DMS153 treated with DMSO at 0.1 percent for 48 hours (cell line): ENCODE measurements around the gene ZNF644.

Source experiments
- DNase-seq: peaks from one replicate; lab custom pipeline; 2025; ENCODE audit not compliant: unreplicated experiment; lab: John Stamatoyannopoulos, UW

The ZNF644 gene

GRCh38 chr1:90989302-90989701 is 32.5 kb downstream of the ZNF644 start:
- no peak for DNase-seq

DNA sequence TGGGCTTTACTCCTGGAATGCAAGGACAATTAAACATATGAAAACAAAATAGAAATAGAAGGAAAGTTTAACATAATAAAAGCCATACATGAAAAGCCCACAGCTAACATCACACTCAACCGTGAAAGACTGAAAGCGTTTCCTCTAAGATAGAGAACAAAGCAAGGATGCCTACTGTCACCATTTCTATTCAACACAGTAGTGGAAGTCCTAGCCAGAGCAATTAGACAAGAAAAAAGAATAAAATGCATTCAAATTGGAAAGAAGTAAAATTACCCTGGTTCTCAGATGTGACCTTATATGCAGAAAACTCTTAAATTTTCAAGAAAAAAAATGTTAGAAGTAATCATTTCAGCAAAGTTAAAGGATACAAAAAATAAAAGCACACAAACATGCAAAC is 34.0 kb downstream of the ZNF644 start:
- DNase-seq = no peak

DNA sequence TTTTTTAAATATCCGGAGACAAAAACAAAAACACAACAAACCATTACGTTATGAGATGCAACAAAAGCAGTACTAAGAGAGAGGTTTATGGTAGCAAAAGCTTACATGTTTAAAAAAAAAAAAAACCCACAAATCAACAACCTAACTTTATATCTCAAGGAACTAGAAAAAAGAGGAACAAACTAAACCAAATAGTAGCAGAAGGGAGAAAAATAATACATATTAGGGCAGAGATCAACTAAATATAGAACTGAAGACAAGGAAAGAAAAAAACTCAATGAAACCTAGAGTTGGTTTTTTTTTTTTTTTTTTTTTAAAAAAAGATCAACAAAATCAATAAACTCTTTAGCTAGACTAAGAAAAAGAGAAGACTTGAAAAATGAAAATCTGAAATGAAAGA is 34.9 kb downstream of the ZNF644 start:
- no peak for DNase-seq

DNA sequence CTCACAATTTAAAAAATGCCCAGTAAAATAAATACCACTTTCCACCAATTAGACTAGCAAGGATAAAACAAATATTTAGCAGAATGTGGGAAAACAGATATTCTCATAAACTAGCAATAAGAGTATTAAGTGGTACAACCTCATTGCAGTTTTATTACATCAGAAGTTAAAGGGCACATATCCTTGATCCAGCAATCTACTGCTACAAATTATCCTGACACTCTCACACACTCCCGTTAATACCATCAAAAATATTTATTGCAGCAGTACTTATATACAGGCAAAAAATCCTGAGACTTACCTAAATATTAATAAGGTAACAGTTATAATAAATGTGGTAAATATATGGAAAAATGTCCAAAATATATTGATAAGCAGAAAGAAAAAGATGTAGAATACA is 44.3 kb downstream of the ZNF644 start:
- DNase-seq = no peak

DNA sequence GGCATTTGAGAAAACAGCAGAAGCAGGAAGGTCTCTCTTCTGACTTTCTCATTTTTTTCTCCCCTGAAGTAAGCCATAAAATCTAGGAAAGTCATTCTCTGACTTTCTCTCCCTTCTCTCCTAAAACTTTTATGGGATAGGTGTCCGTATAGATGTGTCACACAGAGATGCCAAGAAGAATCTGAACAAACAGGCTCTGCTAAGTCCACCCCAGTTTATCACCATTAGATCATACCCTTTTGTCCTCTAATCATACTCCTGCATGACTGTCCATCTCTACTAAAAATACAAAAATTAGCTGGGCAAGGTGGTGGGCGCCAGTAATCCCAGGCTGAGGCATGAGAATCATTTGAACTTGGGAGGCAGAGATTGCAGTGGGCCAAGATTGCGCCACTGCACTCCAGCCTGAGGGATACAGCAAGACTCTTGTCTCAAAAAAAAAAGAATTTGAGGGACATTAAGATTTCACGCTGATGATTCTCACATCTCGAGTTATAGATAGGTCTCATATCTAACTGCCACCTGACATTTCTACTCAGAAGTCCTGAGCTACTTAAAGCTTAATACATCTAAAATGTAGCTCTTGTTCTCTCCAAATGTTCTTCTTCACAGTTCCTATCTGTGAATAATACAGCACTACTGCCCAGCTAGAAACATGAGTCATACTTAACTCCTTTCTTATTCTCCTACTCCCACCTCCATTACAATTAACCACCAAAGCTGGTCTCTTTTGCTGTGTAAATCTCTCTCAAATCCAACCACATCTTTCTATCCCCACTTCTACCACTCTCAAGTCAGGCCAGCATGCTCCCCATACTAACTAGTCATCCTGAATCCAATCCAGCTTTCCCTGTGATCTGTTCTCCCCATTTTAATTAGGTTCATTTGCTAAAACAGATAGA is 47.7 kb downstream of the ZNF644 start:
- DNase-seq = no peak

DNA sequence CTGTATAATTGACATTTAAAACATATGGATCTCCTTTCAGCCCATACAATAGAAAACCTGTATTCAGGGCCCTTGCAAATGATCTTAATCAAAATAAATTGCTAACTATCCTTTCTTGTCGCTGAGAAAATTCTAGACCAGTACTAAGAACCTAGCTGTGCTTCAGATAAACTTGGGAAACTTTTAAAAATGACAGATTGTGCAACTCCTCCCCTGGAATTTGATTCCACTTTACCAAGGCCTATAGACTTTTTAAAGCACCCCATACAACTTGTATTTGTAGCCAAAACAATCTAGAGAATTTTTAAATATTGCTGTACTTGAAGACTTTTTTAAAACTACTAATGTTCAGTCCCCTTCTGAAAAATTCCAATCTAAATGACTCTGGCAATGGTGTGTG is 51.6 kb downstream of the ZNF644 start:
- no peak for DNase-seq

GRCh38 chr1:90969241-90969640 is 52.6 kb downstream of the ZNF644 start:
- no peak for DNase-seq

DNA sequence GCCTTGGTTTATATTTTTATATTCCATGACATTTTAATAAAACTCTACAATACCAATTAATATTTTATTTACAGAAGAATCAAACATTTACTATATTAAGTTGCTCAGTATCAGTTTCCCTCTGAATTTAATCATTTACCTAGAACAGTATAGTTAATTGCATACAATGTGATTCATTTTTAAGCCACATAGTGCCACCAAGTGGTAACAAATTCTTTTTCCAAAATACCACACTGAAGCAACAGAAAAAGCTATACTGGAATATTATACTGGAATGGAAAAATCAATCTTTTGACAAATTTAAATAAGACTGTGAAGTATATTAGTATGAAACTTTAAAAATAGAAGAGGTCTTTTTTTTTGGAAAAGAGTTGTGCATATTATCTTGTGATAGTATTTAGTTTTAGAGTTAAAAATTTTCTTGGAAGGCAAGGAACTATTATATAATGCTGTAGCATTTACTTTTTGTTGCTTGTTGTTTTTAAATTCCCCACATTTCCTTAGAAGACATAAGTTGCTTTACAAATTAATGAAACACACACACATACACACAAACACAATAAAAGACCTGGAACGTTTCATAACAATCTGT is 57.3 kb downstream of the ZNF644 start:
- no peak for DNase-seq

- DNase-seq = no peak
These were observed 58.2 kb downstream of the ZNF644 start for GRCh38 chr1:90963651-90964050.

GRCh38 chr1:90963236-90963635 is 58.6 kb downstream of the ZNF644 start:
- no peak for DNase-seq

DNA sequence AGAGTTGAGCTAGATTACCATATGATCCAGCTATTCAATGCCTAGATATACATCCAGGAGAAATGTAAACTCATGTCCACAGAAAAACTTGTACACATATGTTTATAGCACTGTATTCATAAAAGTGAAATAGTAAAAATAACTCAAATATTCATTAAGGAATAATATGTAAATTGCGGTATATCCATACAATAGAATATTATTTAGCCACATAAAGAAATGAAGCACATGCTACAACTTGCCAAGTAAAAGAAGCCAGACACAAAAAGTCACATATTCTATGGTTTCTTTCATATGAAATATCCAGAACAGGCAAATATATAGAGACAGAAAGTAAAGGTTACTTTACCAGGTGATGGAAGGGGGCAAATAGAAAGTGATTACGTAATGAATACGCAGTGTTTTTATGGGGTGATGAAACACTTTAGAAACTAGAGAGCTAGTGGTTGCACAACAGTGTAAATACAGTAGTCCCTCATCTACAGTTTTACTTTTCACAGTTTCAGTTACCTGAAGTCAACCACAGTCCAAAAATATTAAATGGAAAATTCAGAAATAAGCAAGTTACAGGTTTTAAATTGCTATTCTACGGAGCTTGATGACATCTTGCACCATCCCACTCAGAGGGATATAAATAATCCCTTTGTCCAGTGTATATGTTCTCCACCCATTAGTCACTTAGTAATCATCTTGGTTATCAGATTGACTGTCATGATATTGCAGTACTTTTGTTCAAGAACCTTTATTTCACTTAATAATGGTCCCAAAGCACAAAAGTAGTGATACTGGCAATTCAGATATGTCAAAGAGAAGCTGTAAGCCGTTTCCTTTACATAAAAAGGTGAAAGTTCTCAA is 62.3 kb downstream of the ZNF644 start:
- no peak for DNase-seq

DNA sequence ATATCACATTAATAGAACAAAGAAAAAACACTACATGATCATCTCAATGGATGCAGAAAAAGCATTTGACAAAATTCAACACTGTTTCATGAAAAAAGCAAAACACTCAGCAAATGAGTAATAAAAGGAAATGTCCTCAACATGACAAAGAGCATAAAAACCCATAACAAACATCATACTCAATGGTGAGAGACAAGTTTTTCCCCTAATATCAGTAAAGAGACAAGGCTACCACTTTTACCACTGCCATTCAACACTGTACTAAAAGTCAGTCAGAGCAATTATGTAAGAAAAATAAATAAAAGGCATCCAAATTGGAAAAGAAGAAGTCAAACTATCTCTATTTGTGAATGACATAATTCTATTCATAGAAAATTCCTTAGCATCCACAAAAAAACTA is 64.3 kb downstream of the ZNF644 start:
- no peak for DNase-seq

- DNase-seq = no peak
These were observed 66.1 kb downstream of the ZNF644 start for GRCh38 chr1:90955769-90956168.

DNA sequence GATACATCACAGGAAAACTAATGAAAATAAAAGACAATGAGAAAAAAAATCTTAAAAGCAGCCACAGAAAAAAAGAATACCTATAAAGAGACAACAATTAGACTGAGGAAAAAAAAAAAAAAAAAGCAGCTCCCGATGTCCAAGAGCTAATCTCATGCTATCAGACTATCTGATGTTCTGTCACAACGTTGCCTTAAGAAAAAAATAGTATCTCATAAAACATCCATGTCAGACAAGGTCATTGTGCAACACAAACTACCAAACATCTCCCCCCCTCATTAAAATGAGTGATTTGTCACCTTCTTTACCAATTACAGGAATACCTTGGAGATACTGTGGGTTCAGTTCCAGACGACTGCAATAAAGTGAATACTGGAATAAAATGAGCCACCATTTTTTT is 68.9 kb downstream of the ZNF644 start:
- DNase-seq = no peak

- DNase-seq = no peak
These were observed 70.8 kb downstream of the ZNF644 start for GRCh38 chr1:90951009-90951408.

DNA sequence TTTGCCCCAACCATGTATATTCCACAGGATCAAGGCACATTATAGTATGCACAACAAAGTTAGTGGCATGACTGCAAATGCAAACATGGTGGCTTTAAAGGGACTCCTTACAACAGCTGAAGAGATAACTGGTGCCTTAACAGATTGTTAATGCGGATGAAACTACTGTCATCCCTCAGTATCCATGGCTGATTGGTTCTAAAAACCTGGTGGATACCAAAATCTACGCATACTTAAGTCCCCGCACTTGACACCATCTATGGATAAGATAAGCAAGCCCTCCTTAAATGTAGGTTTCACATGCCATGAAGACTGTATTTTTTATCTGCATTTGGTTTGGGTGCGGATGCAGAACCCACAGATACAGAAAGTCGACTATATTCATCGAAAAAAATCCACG is 73.5 kb downstream of the ZNF644 start:
- DNase-seq = no peak

DNA sequence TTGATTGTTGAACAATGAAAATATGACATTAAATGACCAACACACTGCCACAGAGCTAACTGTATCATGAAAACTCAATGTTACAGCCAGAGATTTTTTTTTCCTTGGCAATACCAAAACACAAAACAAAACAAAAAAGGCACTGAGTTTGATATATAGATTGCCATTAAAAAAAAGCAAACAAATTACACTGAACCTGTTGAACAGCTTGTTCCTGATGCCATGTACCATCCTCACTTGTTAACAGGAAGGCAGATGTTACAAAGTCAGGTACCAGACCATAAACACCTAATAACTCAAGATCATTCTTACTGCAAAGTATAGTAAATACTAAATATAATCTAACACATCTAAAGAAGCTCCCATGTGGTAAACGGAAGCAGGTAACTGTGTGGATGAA is 75.2 kb downstream of the ZNF644 start:
- DNase-seq = no peak

- no peak for DNase-seq
These were observed 76.5 kb downstream of the ZNF644 start for GRCh38 chr1:90945287-90945686.

GRCh38 chr1:90943966-90944365 is 77.9 kb downstream of the ZNF644 start:
- DNase-seq = no peak

DNA sequence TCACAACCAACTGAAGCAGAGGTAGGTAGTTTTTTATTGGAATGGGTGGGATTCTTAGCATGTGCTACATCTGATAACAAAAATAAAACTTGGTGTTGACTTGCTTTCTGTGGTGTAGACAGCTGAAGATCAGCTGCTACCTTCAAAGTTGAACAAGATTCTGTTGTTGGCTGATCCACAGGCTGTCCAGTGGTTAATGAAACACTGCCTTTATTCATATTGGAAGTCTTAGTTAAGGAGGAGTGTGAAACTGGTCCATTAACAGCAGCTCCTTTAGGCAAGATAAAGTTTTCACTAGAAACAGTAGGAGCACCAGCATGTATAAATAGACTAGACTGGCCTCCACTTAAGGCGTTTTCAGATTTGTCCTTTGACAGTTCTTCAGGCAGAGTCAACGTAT is 81.1 kb downstream of the ZNF644 start:
- DNase-seq = no peak

- DNase-seq = no peak
These were observed 85.1 kb downstream of the ZNF644 start for GRCh38 chr1:90936731-90937130.

DNA sequence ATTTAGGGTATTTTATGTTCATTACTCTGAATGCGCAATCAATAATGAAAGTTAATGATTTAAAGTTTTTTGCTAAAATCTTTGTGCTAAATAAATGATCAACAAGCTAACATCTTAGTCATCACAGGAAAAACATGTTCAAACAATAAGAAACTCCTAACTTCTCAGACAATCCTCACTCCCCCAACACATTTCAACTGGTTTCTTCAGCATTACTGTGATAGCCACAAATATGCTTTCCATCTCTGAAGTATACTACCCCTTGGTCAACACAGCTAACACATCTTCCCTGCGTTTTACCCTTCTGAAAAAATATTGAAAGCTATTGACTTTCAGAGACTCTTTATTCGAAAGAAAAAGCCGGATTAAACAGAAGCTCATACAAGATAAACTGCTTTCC is 85.8 kb downstream of the ZNF644 start:
- DNase-seq = no peak
